ENCODE data around the gene SMIM44. TPM values are rescaled to one million over a fixed set of nuclear protein-coding genes. Genes with fewer than 3 reads are reported as not detected.

SMIM44 gene
- polyA plus RNA-seq, 1 experiment, result not detected

- CTCF ChIA-PET, result interaction anchor here (1.4 kb wide), 1 partner anchor 21 kb away, joined by 3 read pairs; no protein-coding TSS in a partner anchor
- Histone ChIP-seq H3K4me3 (ENCODE audit: low read depth, low read length) (peak overlapping the region; percentile 78), H3K9me3 (ENCODE audit: control insufficient read depth, insufficient read depth, low read length) (no peaks in the 10 kb centered on the region; the same call in 1 of the 2 replicates), H3K27me3 (ENCODE audit: control insufficient read depth, insufficient read depth, low read length) (no peaks in the 10 kb centered on the region), H3K27ac (ENCODE audit: low read depth, low read length) (no peak overlapping the region)
- no peak for TF ChIP-seq CTCF (IDR thresholded peaks at IDR 0.05; ENCODE audit: low read depth, low read length)
- no peak for DNase-seq (ENCODE audit: low read depth, low spot score)
- POLR2A ChIA-PET, result interaction anchor here (0.6 to 0.9 kb wide), 3 partner anchors 24 to 77 kb away, joined by 3 read pairs; partner anchors contain the start of gene SMIM44
Measured at GRCh38 chr19:3506384-3507340, 23.4 kb upstream of the SMIM44 start.

- no peak within 1 kb of the TSS for H3K27ac ChIP-seq (ENCODE audit: low read depth, low read length)
- ChIA-PET CTCF (interaction anchor here (0.6 to 1.4 kb wide), 2 partner anchors 20 to 21 kb away, joined by 3 to 4 read pairs; no protein-coding TSS in a partner anchor), POLR2A (interaction anchor here (0.6 to 0.9 kb wide), 2 partner anchors 27 to 76 kb away, joined by 3 read pairs; no protein-coding TSS in a partner anchor)
Measured at GRCh38 chr19:3505598-3506383, 22.6 kb upstream of the SMIM44 start, which contains the start of gene FZR1. TSS of gene FZR1 (plus strand) at chr19:3506311. CDS start at chr19:3522990, 16,679 bp downstream.

GRCh38 chr19:3504735-3505134 lies 21.5 kb upstream of the SMIM44 start:
- POLR2A ChIA-PET, result no interaction called here
- Histone ChIP-seq H3K27ac (ENCODE audit: low read depth, low read length) (no peak overlapping the region), H3K9me3 (ENCODE audit: control insufficient read depth, insufficient read depth, low read length) (no peaks in the 10 kb centered on the region; the same call in 1 of the 2 replicates), H3K27me3 (ENCODE audit: control insufficient read depth, insufficient read depth, low read length) (no peaks in the 10 kb centered on the region), H3K4me3 (ENCODE audit: low read depth, low read length) (no peak overlapping the region)
- CTCF ChIA-PET, result interaction anchor here (0.6 kb wide), 1 partner anchor 20 kb away, joined by 4 read pairs; no protein-coding TSS in a partner anchor
- TF ChIP-seq CTCF (IDR thresholded peaks at IDR 0.05; ENCODE audit: low read depth, low read length), result no peak
- no peak for DNase-seq (ENCODE audit: low read depth, low spot score)

More at GRCh38 chr19:3505598-3506383, 22.6 kb upstream of the SMIM44 start, which contains the start of gene FZR1:
- no peak for TF ChIP-seq CTCF (IDR thresholded peaks at IDR 0.05; ENCODE audit: low read depth, low read length)
- peak within 1 kb of the TSS; percentile 89 for H3K4me3 ChIP-seq (ENCODE audit: low read depth, low read length)
- no peaks in the 10 kb centered on the region for H3K27me3 ChIP-seq (ENCODE audit: control insufficient read depth, insufficient read depth, low read length)
- peak; percentile 95 for DNase-seq (ENCODE audit: low read depth, low spot score)
- H3K9me3 ChIP-seq (ENCODE audit: control insufficient read depth, insufficient read depth, low read length), result no peaks in the 10 kb centered on the region; the same call in 1 of the 2 replicates

- Histone ChIP-seq H3K9me3 (ENCODE audit: control insufficient read depth, insufficient read depth, low read length) (no peaks in the 10 kb centered on the region; the same call in 1 of the 2 replicates), H3K27me3 (ENCODE audit: control insufficient read depth, insufficient read depth, low read length) (no peaks in the 10 kb centered on the region), H3K27ac (ENCODE audit: low read depth, low read length) (no peak overlapping the region), H3K4me3 (ENCODE audit: low read depth, low read length) (no peak overlapping the region)
- no peak for DNase-seq (ENCODE audit: low read depth, low spot score)
- ChIA-PET CTCF (interaction anchor here (0.8 kb wide), 1 partner anchor 200 kb away, joined by 3 read pairs; no protein-coding TSS in a partner anchor), POLR2A (interaction anchor here (0.6 kb wide), 1 partner anchor 12 kb away, joined by 3 read pairs; no protein-coding TSS in a partner anchor)
- TF ChIP-seq CTCF (IDR thresholded peaks at IDR 0.05; ENCODE audit: low read depth, low read length), result no peak
Measured at GRCh38 chr19:3503036-3503572, 19.9 kb upstream of the SMIM44 start.
